Thymus (tissue), 11 donors: ENCODE results near the gene TTYH1. TPM values are rescaled to one million over a fixed set of nuclear protein-coding genes. Genes with fewer than 3 reads are reported as not detected.

Source experiments
- DNase-seq, 9 donors: peaks; one replicate each; pipeline ENCODE4 v3.0.0-alpha.2; 2013; ENCODE audit warnings: low spot score in 9 of 9, low read depth in 6 of 9, missing footprints in 1 of 9
- H3K27ac ChIP-seq, 2 donors: one replicate each; pipeline ENCODE4 v1.5.1; 2013; ENCODE audit warnings: control low read depth in 1 of 2, low read depth in 1 of 2, low read length in 1 of 2, mild to moderate bottlenecking in 1 of 2, moderate library complexity in 1 of 2
- H3K27me3 ChIP-seq, 2 donors: one replicate each; pipeline ENCODE4 v1.5.1; 2013; ENCODE audit warnings: low read length in 1 of 2; ENCODE audit not compliant: control insufficient read depth in 2 of 2, insufficient read depth in 1 of 2
- H3K36me3 ChIP-seq, 2 donors: one replicate each; pipeline ENCODE4 v1.5.1; 2013; ENCODE audit warnings: low read length in 1 of 2, mild to moderate bottlenecking in 1 of 2, moderate library complexity in 1 of 2; ENCODE audit not compliant: control insufficient read depth in 2 of 2, insufficient read depth in 2 of 2
- H3K4me1 ChIP-seq, 2 donors: one replicate each; pipeline ENCODE4 v1.5.1; 2013; ENCODE audit warnings: low read length in 2 of 2; ENCODE audit not compliant: control insufficient read depth in 2 of 2, insufficient read depth in 2 of 2
- H3K4me3 ChIP-seq, 2 donors: one replicate each; pipeline ENCODE4 v1.5.1; 2013; ENCODE audit warnings: low read length in 2 of 2, control low read depth in 1 of 2, mild to moderate bottlenecking in 1 of 2
- H3K9me3 ChIP-seq, 2 donors: one replicate each; pipeline ENCODE4 v1.5.1; 2013; ENCODE audit warnings: low read length in 1 of 2, mild to moderate bottlenecking in 1 of 2; ENCODE audit not compliant: control insufficient read depth in 2 of 2, insufficient read depth in 1 of 2
- WGBS: extraction: QIAGEN DNeasy Blood & Tissue Kit; methylation state at CpG from one replicate; pipeline ENCODE4 v1.1.7; 2013; 5-methylcytosine and 5-hydroxymethylcytosine counted together
- polyA plus RNA-seq: library from polyadenylated mRNA; stranded (reverse); fragments of 200-250 nt; gene quantifications from one replicate; pipeline ENCODE4 v1.2.3, GENCODE V29; 2013
- total RNA-seq: library from RNA; stranded (reverse); fragments of 120-200 nt; gene quantifications from one replicate; pipeline ENCODE4 v1.2.4, GENCODE V29; 2013
- donor health status: healthy.

TTYH1 gene
- total and polyA plus RNA-seq, 2 donors = 0.43 to 0.61 TPM

DNA sequence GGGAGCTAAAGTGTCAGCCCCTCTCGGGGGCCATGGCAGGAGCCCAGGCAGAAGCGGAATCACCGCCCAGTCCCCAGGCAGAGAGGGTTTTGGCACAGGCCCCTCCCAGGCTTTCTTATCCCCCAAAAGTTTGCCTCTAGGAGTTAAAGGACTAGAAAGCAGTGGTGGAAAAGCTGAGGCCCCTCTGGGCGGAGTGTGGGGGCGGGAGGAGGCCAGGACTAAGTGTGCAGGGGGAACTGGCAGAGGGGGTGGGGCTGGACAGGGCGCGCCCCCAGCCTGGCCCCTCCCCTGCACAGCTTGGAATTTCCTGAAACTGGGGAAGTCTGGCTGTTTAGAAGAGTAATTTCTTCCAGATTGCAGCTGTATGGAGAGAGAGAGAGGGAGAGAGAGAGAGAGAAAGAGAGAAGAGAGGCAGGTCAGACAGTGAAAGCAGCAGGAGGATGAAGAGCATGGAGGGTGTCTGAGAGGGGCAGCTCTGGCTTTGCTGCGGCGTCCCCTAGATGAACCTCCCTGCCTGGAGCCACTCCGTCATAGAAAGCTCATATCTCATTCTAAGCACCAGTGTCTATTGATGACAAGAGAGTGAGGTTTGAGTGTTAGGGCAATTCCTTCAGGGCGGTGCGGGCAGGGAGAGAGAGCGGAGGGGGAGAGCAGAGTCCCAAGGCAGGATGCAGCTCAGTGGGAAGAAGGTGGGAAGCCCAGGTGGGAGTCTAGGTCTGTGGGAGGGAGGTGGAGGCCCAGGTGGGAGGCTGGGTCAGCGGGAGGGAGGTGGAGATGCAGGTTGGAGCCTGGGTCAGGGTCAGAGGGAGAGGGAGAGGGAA is 58.0 kb downstream of the TTYH1 start, which contains the start of gene CDC42EP5:
Gene CDC42EP5 (minus strand): TSS at position 226 of the 821 bp plus-strand sequence. CDS start 7,749 bp downstream, outside the sequence.
- H3K4me1 ChIP-seq = no peaks in the 10 kb centered on the region
- H3K4me3 ChIP-seq = no peak within 1 kb of the TSS
- H3K9me3 ChIP-seq = peaks cover 0 to 4% of the 10 kb centered on the region in 2 donors
- 21% methylated on average over 14 of the region's 14 CpGs for WGBS
- no peaks in the 10 kb centered on the region for H3K36me3 ChIP-seq
- DNase-seq = no peak
- peaks cover 14 to 59% of the 10 kb centered on the region in 2 donors for H3K27me3 ChIP-seq
- peak within 1 kb of the TSS in 1 of 2 donors; percentile 26 for H3K27ac ChIP-seq

DNA sequence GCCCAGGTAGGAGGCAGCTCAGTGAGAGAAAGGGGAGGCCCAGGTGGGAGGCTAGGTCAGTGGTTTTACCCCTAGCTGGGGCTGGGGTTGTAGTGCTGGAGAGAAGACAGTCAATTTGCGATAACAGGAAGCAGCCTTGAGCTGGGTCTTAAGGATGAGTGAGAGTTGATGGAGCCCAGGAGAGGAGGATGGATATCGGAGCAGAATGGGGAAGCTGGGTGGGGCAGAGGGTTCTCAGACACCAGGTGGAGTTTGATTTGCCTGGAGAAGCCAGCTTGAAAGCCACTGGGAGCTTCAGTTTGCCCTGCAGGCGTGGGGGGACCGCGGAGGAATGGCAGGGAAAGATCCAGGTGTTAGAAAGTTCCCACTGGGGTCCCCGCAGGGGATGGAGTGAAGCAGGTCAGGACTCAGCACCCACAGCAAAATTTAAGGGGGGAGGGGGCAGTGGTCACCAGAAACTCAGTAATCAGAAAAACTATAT is 58.7 kb downstream of the TTYH1 start:
- Histone ChIP-seq H3K4me3 (no peak overlapping the region), H3K27ac (no peak overlapping the region), H3K9me3 (peaks cover 0 to 4% of the 10 kb centered on the region in 2 donors), H3K4me1 (no peaks in the 10 kb centered on the region), H3K36me3 (no peaks in the 10 kb centered on the region), H3K27me3 (peaks cover 14 to 54% of the 10 kb centered on the region in 2 donors)
- no peak for DNase-seq
- 84% methylated on average over 6 of the region's 6 CpGs for WGBS

DNA sequence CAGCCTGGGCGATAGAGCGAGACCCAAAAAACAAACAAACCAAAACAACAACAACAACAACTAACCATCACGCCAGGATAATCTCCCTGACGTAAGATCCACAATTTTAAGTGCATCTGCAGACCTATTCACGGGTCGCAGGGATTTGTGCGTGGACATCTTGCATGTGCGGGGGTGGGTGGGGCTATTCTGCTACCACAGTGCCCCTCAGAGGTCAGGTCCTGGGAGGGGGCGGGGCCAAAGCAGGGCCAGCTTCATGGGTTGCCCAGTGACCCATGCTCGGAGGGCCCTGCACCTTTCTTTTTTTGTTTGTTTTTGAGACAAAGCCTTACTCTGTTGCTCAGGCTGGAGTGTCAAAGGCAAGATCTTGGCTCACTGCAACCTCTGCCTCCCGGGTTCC is 60.4 kb downstream of the TTYH1 start:
- no peak for DNase-seq
- Histone ChIP-seq H3K9me3 (peaks cover 0 to 4% of the 10 kb centered on the region in 2 donors), H3K4me1 (no peaks in the 10 kb centered on the region), H3K36me3 (no peaks in the 10 kb centered on the region), H3K27ac (no peak overlapping the region), H3K27me3 (peaks cover 8 to 36% of the 10 kb centered on the region in 2 donors), H3K4me3 (no peak overlapping the region)
- 93% methylated on average over 11 of the region's 11 CpGs for WGBS

DNA sequence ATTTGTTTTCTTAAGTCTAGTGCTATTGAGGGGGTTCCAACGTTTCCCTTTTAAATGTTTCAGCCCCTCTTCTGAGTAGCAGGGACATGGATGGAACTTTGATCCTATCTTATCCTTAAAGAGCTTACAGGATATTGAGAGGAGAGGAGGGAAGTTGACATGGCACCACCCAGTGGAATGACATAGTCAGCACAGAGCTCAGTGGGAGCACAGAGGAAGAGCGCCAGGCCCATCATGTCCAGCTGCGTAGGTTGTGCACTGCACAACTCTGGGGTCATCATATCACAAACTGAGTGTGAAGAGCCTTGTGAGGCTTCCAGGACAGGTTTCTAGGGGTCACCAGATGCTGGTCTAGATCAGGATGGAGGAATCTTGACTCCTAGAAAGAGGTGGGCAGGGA is 62.4 kb downstream of the TTYH1 start:
- Histone ChIP-seq H3K36me3 (no peaks in the 10 kb centered on the region), H3K9me3 (peaks cover 0 to 4% of the 10 kb centered on the region in 2 donors), H3K4me1 (no peaks in the 10 kb centered on the region), H3K27me3 (peaks cover 0 to 24% of the 10 kb centered on the region in 2 donors), H3K4me3 (no peak overlapping the region), H3K27ac (no peak overlapping the region)
- 75% methylated on average over 3 of the region's 3 CpGs for WGBS
- DNase-seq = no peak

DNA sequence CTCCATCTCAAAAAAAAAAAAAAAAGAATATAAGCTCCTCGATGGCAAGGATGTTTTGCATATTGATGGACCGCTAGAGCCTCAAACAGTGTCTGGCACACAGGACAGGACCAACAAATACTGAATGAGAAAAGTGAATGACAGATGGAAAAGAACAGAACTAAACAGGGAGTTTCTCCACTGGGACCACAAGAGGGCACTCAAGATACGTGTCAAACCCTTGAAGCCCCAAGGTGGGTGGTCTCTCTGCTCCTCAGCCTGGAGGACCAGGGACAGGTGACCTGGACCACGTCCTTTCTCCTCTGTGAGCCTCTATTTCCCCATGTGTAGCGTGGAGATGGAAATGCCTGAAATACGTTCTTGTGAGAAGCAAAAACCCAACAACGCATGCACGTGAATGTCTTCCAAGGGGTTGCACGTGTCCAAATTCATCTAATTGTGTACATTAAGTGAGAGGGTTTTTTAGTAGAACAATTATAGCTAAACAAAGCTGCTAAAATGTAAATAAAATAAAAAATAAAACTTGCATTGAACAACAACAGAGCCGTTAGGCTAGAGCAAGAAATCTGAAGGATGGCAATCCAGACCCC is 63.5 kb downstream of the TTYH1 start:
- WGBS = 29% methylated on average over 10 of the region's 10 CpGs
- H3K36me3 ChIP-seq = no peaks in the 10 kb centered on the region
- DNase-seq = peak in 3 of 9 donors; percentile 47 to 69 (median 53)
- H3K27me3 ChIP-seq = peaks cover 0 to 13% of the 10 kb centered on the region in 2 donors
- H3K4me1 ChIP-seq = no peaks in the 10 kb centered on the region
- no peaks in the 10 kb centered on the region for H3K9me3 ChIP-seq
- no peak overlapping the region for H3K27ac ChIP-seq
- H3K4me3 ChIP-seq = no peak overlapping the region

DNA sequence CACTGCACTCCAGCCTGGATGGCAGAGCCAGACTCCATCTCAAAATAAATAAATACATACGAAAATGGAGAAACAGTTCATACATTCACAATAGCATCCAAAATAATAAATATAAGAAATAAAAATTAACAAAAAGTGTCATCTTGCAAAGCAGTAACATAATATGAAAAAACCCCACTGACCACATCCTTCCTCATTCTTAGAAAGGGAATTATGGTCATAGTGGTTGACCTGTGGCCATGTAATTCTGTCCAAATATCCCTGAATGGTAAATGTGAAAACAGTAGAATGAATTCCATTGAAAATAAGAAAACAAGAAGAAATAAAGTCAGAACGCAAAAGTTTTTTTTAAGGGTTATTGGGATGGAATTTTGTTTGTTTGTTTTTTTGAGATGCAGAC is 64.8 kb downstream of the TTYH1 start:
- Histone ChIP-seq H3K9me3 (no peaks in the 10 kb centered on the region), H3K4me1 (no peaks in the 10 kb centered on the region), H3K36me3 (no peaks in the 10 kb centered on the region), H3K27me3 (peaks cover 0 to 8% of the 10 kb centered on the region in 2 donors), H3K4me3 (no peak overlapping the region), H3K27ac (no peak overlapping the region)
- no peak for DNase-seq
- 38% methylated on average over 2 of the region's 2 CpGs for WGBS

DNA sequence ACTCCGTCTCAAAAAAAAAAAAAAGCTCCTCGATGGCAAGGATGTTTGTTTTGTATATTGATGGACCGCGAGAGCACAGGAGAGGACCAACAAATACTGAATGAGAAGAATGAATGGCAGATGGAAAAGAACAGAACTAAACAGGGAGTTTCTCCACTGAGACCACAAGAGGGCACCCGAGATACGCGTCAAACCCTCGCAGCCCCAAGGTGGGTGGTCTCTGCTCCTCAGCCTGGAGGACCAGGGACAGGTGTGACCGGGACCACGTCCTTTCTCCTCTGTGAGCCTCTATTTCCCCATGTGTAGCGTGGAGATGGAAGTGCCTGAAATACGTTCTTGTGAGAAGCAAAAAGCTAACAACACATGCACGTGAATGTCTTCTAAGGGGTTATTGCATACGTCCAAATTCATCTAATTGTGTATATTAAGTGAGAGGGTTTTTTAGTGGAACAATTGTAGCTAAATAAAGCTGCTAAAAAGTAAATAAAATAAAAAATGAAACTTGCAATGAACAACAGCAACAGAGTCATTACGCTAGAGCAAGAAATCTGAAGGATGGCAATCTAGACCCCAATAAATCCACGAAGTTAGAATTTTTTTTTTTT is 66.2 kb downstream of the TTYH1 start:
- H3K27me3 ChIP-seq = peaks cover 0 to 6% of the 10 kb centered on the region in 2 donors
- H3K4me1 ChIP-seq = no peaks in the 10 kb centered on the region
- no peak overlapping the region for H3K4me3 ChIP-seq
- WGBS = 14% methylated on average over 16 of the region's 16 CpGs
- DNase-seq = peak in 3 of 9 donors; percentile 51 to 73 (median 60)
- H3K9me3 ChIP-seq = no peaks in the 10 kb centered on the region
- no peak overlapping the region for H3K27ac ChIP-seq
- no peaks in the 10 kb centered on the region for H3K36me3 ChIP-seq

DNA sequence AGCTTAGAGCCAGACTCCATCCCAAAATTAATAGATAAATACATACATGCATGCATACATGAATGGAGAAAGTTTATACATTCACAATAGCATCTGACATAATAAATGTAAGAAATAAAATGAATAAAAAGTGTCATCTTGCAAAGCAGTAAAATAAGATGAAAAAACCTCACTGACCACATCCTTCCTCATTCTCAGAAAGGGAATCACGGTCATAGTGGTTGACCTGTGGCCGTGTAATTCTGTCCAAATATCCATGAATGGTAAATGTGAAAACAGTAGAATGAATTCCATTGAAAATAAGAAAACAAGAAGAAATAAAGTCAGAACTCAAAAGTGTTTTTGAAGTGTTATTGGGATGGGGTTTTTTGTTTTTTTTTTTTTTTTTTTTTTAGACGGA is 67.6 kb downstream of the TTYH1 start:
- DNase-seq = no peak
- Histone ChIP-seq H3K27me3 (peaks cover 0 to 6% of the 10 kb centered on the region in 2 donors), H3K27ac (no peak overlapping the region), H3K9me3 (no peaks in the 10 kb centered on the region), H3K4me1 (no peaks in the 10 kb centered on the region), H3K36me3 (no peaks in the 10 kb centered on the region), H3K4me3 (no peak overlapping the region)
- 12% methylated on average over 3 of the region's 3 CpGs for WGBS

DNA sequence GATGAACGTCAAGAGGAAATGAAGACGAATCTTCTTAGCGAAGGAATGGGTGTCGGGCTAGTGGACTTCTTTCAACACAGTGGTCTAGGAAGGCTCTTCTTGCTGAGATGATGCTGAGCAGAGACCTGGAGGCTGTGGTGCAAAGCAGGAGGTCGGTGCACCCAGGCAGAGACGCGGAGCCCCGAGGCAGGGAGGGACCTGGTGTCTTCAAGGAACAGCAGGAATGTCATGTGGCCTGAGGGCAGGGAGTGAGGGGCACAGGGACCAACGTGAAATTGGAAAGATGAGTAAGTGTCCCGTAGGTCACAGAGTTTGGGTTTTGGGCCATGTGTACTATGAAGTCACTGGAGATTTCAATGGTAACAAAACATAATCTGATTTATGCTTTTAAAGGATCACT is 69.2 kb downstream of the TTYH1 start:
- Histone ChIP-seq H3K9me3 (no peaks in the 10 kb centered on the region), H3K4me1 (no peaks in the 10 kb centered on the region), H3K36me3 (no peaks in the 10 kb centered on the region), H3K4me3 (no peak overlapping the region), H3K27me3 (peaks cover 2 to 3% of the 10 kb centered on the region in 2 donors), H3K27ac (no peak overlapping the region)
- WGBS = 89% methylated on average over 10 of the region's 10 CpGs
- DNase-seq = no peak
